AG04449 (cell line): ENCODE results near the gene MIA2.
"Not testable (repeated sequence)": the region's sequence is repeated elsewhere in the genome, so short reads cannot be mapped to it uniquely, and the experiment has no call there.

Experiments used
- CTCF ChIA-PET: fragments of 350-600 bp; formaldehyde crosslinking; extraction: SDS; loops from one replicate; lab custom pipeline; 2021; ENCODE audit warnings: antibody characterized with exemption; lab: Yijun Ruan, JAX
- POLR2A ChIA-PET: fragments of 400-600, 350-600 bp; formaldehyde crosslinking; extraction: SDS; loops from one replicate; lab custom pipeline; 2020; ENCODE audit warnings: antibody characterized with exemption, inconsistent platforms; lab: Yijun Ruan, JAX
- DNase-seq: peaks from one replicate; pipeline ENCODE4 v3.0.0-alpha.2; 2010; ENCODE audit warnings: low read depth, low spot score
- H3K4me3 ChIP-seq: 2 replicates; pipeline ENCODE4 v1.5.1; 2011; ENCODE audit warnings: low read depth, mild to moderate bottlenecking, control low read depth, low read length
- CTCF ChIP-seq: IDR thresholded peaks from one replicate; pipeline ENCODE4 v1.5.1; 2011; ENCODE audit warnings: mild to moderate bottlenecking, moderate library complexity, low read length, control low read depth, inconsistent platforms; ENCODE audit not compliant: insufficient read depth; ENCODE audit errors: missing control alignments

Gene MIA2

DNA sequence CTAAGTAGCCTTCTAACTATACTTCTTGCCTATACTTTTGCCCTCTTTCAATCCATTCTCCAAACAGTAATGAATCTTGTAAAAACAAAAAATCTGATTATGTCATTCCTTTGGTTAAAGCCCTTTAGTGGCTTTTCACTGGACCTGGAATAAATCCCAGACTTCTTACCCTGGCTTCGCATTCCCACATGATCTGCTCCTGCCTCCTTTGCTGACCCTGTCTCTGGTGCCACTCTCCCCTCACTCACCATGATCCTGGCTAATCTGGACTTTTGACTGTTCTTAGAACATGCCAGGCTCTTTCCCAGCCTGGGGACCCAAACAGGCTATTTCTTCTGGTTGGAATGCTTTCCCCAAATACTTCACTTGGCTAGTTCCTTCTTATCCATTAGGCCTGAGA is 7.9 kb downstream of the MIA2 start:
- POLR2A ChIA-PET, result no interaction called here
- TF ChIP-seq CTCF, result no peak
- CTCF ChIA-PET, result no interaction called here
- DNase-seq, result no peak
- H3K4me3 ChIP-seq, result no peak overlapping the region

- no peak overlapping the region for H3K4me3 ChIP-seq
- DNase-seq, result no peak
- ChIA-PET POLR2A (no interaction called here), CTCF (no interaction called here)
- TF ChIP-seq CTCF, result no peak
Measured at GRCh38 chr14:39243831-39244230, 10.1 kb downstream of the MIA2 start.

- no peak for TF ChIP-seq CTCF
- POLR2A ChIA-PET, result interaction anchor here (0.8 kb wide), 1 partner anchor 76 kb away, joined by 5 read pairs; the partner anchor contains the start of gene TRAPPC6B
- DNase-seq, result no peak
- no peak overlapping the region for H3K4me3 ChIP-seq
- CTCF ChIA-PET, result interaction anchor here (1.0 to 1.3 kb wide), 2 partner anchors 13 to 123 kb away, joined by 3 read pairs; no protein-coding TSS in a partner anchor
Measured at GRCh38 chr14:39246618-39247017, 12.9 kb downstream of the MIA2 start.

DNA sequence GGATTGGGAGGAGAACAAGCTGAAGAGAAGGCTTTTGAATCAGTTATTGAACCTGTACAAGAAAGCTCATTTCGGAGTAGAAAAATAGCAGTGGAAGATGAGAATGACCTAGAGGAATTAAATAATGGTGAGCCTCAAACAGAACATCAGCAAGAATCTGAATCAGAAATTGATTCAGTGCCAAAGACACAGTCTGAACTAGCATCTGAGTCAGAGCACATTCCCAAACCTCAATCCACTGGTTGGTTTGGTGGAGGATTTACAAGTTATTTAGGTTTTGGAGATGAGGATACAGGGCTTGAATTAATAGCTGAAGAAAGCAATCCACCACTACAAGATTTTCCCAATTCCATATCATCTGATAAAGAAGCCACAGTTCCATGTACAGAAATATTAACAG is 13.5 kb downstream of the MIA2 start:
- no peak overlapping the region for H3K4me3 ChIP-seq
- ChIA-PET CTCF (interaction anchor here (1.0 to 1.3 kb wide), 2 partner anchors 12 to 122 kb away, joined by 3 read pairs; no protein-coding TSS in a partner anchor), POLR2A (interaction anchor here (0.8 kb wide), 1 partner anchor 77 kb away, joined by 5 read pairs; the partner anchor contains the start of gene TRAPPC6B)
- peak; percentile 54 for DNase-seq
- no peak for TF ChIP-seq CTCF

GRCh38 chr14:39251547-39251946 is 17.8 kb downstream of the MIA2 start:
- TF ChIP-seq CTCF, result no peak
- CTCF ChIA-PET, result no interaction called here
- POLR2A ChIA-PET, result no interaction called here
- no peak for DNase-seq
- no peak overlapping the region for H3K4me3 ChIP-seq

DNA sequence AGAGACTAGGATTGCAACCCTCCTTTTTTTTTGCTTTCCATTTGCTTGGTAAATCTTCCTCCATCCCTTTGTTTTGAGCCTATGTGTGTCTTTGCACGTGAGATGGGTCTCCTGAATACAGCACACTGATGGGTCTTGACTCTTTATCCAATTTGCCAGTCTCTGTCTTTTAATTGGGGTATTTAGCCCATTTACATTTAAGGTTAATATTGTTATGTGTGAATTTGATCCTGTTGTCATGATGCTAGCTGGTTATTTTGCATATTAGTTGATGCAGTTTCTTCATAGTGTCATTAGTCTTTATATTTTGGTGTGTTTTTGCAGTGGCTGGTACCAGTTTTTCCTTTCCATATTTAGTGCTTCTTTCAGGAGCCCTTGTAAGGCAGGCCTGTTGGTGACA is 23.7 kb downstream of the MIA2 start:
- POLR2A ChIA-PET, CTCF ChIA-PET: not testable (repeated sequence)

GRCh38 chr14:39258782-39259545 is 25.2 kb downstream of the MIA2 start:
- CTCF ChIA-PET, result interaction anchor here (1.0 kb wide), 1 partner anchor 12 kb away, joined by 3 read pairs; no protein-coding TSS in a partner anchor
- no peak overlapping the region for H3K4me3 ChIP-seq
- no peak for TF ChIP-seq CTCF
- no peak for DNase-seq
- POLR2A ChIA-PET, result no interaction called here

More for the DNA sequence above, 23.7 kb downstream of the MIA2 start:
- H3K4me3 ChIP-seq, DNase-seq: not testable (repeated sequence)

GRCh38 chr14:39260161-39260560 is 26.4 kb downstream of the MIA2 start:
- POLR2A ChIA-PET, H3K4me3 ChIP-seq, CTCF ChIA-PET, DNase-seq: not testable (repeated sequence)

DNA sequence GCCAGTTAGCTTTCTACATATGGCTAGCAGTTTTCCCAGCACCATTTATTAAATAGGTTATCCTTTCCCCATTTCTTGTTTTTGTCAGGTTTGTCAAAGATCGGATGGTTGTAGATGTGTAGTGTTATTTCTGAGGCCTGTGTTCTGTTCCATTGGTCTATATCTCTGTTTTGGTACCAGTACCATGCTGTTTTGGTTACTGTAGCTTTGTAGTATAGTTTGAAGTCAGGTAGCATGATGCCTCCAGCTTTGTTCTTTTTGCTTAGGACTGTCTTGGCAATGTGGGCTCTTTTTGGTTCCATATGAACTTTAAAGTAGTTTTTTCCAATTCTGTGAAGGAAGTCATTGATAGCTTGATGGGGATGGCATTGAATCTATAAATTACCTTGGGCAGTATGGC is 28.5 kb downstream of the MIA2 start:
- H3K4me3 ChIP-seq, POLR2A ChIA-PET, CTCF ChIA-PET, DNase-seq: not testable (repeated sequence)
